OCI-LY7 (cell line): ENCODE results near the gene WNT10A. TPM values are rescaled to one million over a fixed set of nuclear protein-coding genes. Genes with fewer than 3 reads are reported as not detected.

Source experiments
- BruUV-seq: library from RNA; stranded (reverse); fragments of 400-500 nt; replicated peaks from 2 replicates; lab custom pipeline; 2021; lab: Mats Ljungman, UMichigan
- CTCF ChIA-PET: fragments of 300-600 bp; sonication (Branson Sonifier 250); formaldehyde crosslinking; loops from one replicate; lab custom pipeline; 2022; ENCODE audit warnings: antibody characterized with exemption; ENCODE audit not compliant: unreplicated experiment; lab: Charles Lee
- POLR2A ChIA-PET: fragments of 300-600 bp; sonication (Branson Sonifier 250); formaldehyde crosslinking; loops from one replicate; lab custom pipeline; 2022; ENCODE audit warnings: antibody characterized with exemption; lab: Charles Lee
- DNase-seq: peaks from one replicate; pipeline ENCODE4 v3.0.0-alpha.2; 2015; ENCODE audit warnings: low spot score
- H2AFZ ChIP-seq: fragments of 200-600 bp; sonication (generic), shearing (Covaris generic); 2 replicates; pipeline ENCODE4 v1.6.1; 2014; ENCODE audit warnings: mild to moderate bottlenecking, antibody characterized with exemption, low read length, moderate library complexity
- H3K27ac ChIP-seq: fragments of 200-600 bp; sonication (generic); 2 replicates; pipeline ENCODE4 v1.5.1; 2014; ENCODE audit warnings: mixed run types, low read depth, mild to moderate bottlenecking, moderate library complexity, low read length, inconsistent platforms; ENCODE audit not compliant: poor library complexity, severe bottlenecking
- H3K36me3 ChIP-seq: fragments of 200-600 bp; sonication (generic); 2 replicates; pipeline ENCODE4 v1.6.1; 2014; ENCODE audit warnings: mild to moderate bottlenecking, antibody characterized with exemption, low read length, moderate library complexity, mixed read lengths; ENCODE audit not compliant: insufficient read depth
- H3K4me1 ChIP-seq: fragments of 200-600 bp; sonication (generic); 2 replicates; pipeline ENCODE4 v1.5.1; 2014; ENCODE audit warnings: mild to moderate bottlenecking, low read length; ENCODE audit not compliant: insufficient read depth, poor library complexity, severe bottlenecking
- H3K4me2 ChIP-seq: fragments of 200-600 bp; sonication (generic); 2 replicates; pipeline ENCODE4 v1.6.1; 2014; ENCODE audit warnings: mild to moderate bottlenecking, low read length
- H3K4me3 ChIP-seq: fragments of 200-600 bp; sonication (generic); 2 replicates; pipeline ENCODE4 v1.5.1; 2014; ENCODE audit warnings: mild to moderate bottlenecking, low read depth, low read length; ENCODE audit not compliant: poor library complexity, severe bottlenecking
- H3K79me2 ChIP-seq: fragments of 200-600 bp; sonication (generic); 2 replicates; pipeline ENCODE4 v1.6.1; 2016; ENCODE audit warnings: low read depth, mild to moderate bottlenecking, low read length, moderate library complexity, mixed read lengths; ENCODE audit not compliant: insufficient read depth
- H3K9me2 ChIP-seq: fragments of 200-600 bp; sonication (generic); 2 replicates; pipeline ENCODE4 v1.6.1; 2016; ENCODE audit warnings: mild to moderate bottlenecking, low read length, mixed read lengths; ENCODE audit not compliant: insufficient read depth
- H3K9me3 ChIP-seq: fragments of 200-600 bp; sonication (generic); 2 replicates; pipeline ENCODE4 v1.6.1; 2014; ENCODE audit warnings: mild to moderate bottlenecking, mixed run types, low read length, mixed read lengths
- H4K20me1 ChIP-seq: fragments of 200-600 bp; sonication (generic); 2 replicates; pipeline ENCODE4 v1.6.1; 2014; ENCODE audit warnings: mild to moderate bottlenecking, antibody characterized with exemption, low read length, moderate library complexity, mixed read lengths; ENCODE audit not compliant: insufficient read depth
- CTCF ChIP-seq: fragments of 200-600 bp; sonication (generic); conservative IDR thresholded peaks from 2 replicates; pipeline ENCODE4 v1.5.1; 2014; ENCODE audit warnings: mild to moderate bottlenecking, antibody characterized with exemption, low read length, moderate library complexity, mixed read lengths
- EZH2phosphoT487 ChIP-seq: fragments of 200-600 bp; sonication (generic); IDR thresholded peaks from 2 replicates; pipeline ENCODE4 v1.6.1; 2018; ENCODE audit warnings: low read depth, borderline replicate concordance, mild to moderate bottlenecking, mixed run types, antibody characterized with exemption, low read length, moderate library complexity, mixed read lengths
- intact Hi-C: fragments of 100-400 bp; cut with micrococcal nuclease; formaldehyde crosslinking; loops from one replicate; pipeline ENCODE4 v1.10.0; 2022; ENCODE audit not compliant: unreplicated experiment
- total RNA-seq, 2 experiments: library from RNA; depleted of rRNA in 1 of 2; stranded (reverse); fragments of >200 nt in 1 of 2; shearing (Covaris generic) in 1 of 2; gene quantifications; 2 replicates each; pipeline ENCODE4 v1.2.3, GENCODE V29; 2014 to 2022

Gene WNT10A
- total RNA-seq, 2 experiments from 2014 or later = 5.5 to 11.4 TPM

DNA sequence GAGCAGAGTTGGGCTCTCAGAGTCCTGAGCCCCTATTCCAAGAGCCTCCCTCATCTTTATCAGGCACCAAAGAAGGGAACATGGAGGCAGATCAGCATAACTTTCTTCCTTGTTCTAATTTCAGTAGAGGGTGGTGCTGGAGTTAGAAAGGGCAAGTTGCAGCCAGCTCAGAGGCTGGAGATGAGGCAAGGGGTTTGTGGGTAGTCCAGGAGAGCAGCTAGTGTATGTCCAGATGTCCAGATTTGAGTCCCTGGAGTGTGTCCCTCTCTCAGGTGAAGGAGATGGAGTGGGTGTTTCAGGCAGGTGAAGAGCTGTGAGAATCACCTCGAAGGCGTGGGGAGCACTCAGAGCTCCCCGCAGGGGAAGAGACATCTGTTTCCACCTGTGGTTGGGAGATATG, 48.6 kb upstream of the WNT10A start:
- no peaks in the 10 kb centered on the region for H3K4me1 ChIP-seq
- H3K4me3 ChIP-seq = no peak overlapping the region
- no peak overlapping the region for H2AFZ ChIP-seq
- TF ChIP-seq EZH2phosphoT487 = no peak
- no peak for TF ChIP-seq CTCF
- no peak for DNase-seq
- H4K20me1 ChIP-seq = no peaks in the 10 kb centered on the region
- no peaks in the 10 kb centered on the region for H3K79me2 ChIP-seq
- no TSS peak for BruUV-seq
- no peaks in the 10 kb centered on the region for H3K36me3 ChIP-seq
- H3K9me3 ChIP-seq = no peaks in the 10 kb centered on the region
- no peaks in the 10 kb centered on the region for H3K9me2 ChIP-seq
- H3K27ac ChIP-seq = no peak overlapping the region
- POLR2A ChIA-PET = no interaction called here
- intact Hi-C loops = no loop called here
- H3K4me2 ChIP-seq = no peak overlapping the region
- CTCF ChIA-PET = no interaction called here

DNA sequence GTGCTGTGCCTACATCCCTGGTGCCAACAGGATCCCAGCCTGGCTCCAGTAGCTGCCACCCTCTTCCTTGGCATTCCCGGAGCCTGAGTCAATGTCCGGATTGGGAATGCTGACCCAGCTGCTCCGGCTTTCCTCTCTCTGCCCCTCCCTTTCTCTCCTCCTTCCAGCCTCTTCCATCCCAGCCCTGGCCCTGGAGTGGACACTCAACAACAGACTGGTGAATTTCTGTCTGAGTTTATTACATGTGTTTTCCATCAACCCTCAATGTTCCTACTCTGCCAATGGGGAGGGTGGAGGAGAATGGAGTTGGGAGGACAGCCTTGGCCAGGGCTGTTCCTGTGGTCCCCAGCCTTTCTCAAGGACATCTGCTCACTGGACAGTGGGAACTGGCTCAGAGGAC, 48.1 kb upstream of the WNT10A start:
- CTCF ChIA-PET = no interaction called here
- no peaks in the 10 kb centered on the region for H3K36me3 ChIP-seq
- no TSS peak for BruUV-seq
- H3K79me2 ChIP-seq = no peaks in the 10 kb centered on the region
- DNase-seq = no peak
- H3K9me2 ChIP-seq = no peaks in the 10 kb centered on the region
- H3K4me3 ChIP-seq = no peak overlapping the region
- TF ChIP-seq EZH2phosphoT487 = no peak
- TF ChIP-seq CTCF = no peak
- POLR2A ChIA-PET = no interaction called here
- no peaks in the 10 kb centered on the region for H3K4me1 ChIP-seq
- H4K20me1 ChIP-seq = no peaks in the 10 kb centered on the region
- H3K27ac ChIP-seq = no peak overlapping the region
- H2AFZ ChIP-seq = no peak overlapping the region
- no peak overlapping the region for H3K4me2 ChIP-seq
- H3K9me3 ChIP-seq = no peaks in the 10 kb centered on the region
- intact Hi-C loops = no loop called here

- no peak for TF ChIP-seq EZH2phosphoT487
- TF ChIP-seq CTCF = no peak
- Histone ChIP-seq H3K9me3 (no peaks in the 10 kb centered on the region), H2AFZ (no peak overlapping the region), H3K4me1 (no peaks in the 10 kb centered on the region), H3K79me2 (no peaks in the 10 kb centered on the region), H3K4me2 (no peak overlapping the region), H3K9me2 (no peaks in the 10 kb centered on the region), H3K4me3 (no peak overlapping the region), H3K36me3 (no peaks in the 10 kb centered on the region), H3K27ac (no peak overlapping the region), H4K20me1 (no peaks in the 10 kb centered on the region)
- intact Hi-C loops = no loop called here
- POLR2A ChIA-PET = interaction anchor here (0.7 to 0.9 kb wide), 2 partner anchors 11 to 146 kb away, joined by 3 read pairs; no protein-coding TSS in a partner anchor
- DNase-seq = no peak
- no TSS peak for BruUV-seq
- CTCF ChIA-PET = no interaction called here
Observed at GRCh38 chr2:218833023-218833609, 47.5 kb upstream of the WNT10A start.
